Naive thymus-derived CD4-positive, alpha-beta T cell (primary cell): ENCODE data around the gene KCTD10. TPM values are rescaled to one million over a fixed set of nuclear protein-coding genes. Genes with fewer than 3 reads are reported as not detected.

ENCODE experiments used
- ATAC-seq: fragments of 150-1000 bp; cut with Tn5 transposase; 2 replicates; pipeline ENCODE4 v1.10.0; 2021; ENCODE audit warnings: mild to moderate bottlenecking, moderate library complexity
- CTCF ChIA-PET: fragments of 350-600 bp; sonication (Branson Sonifier 250); formaldehyde crosslinking; loops from one replicate; lab custom pipeline; 2021; ENCODE audit warnings: antibody characterized with exemption; lab: Charles Lee
- POLR2A ChIA-PET: fragments of 350-600 bp; sonication (Branson Sonifier 250); formaldehyde crosslinking; loops from one replicate; lab custom pipeline; 2021; ENCODE audit warnings: antibody characterized with exemption, inconsistent platforms; lab: Charles Lee
- DNase-seq, 9 donors: peaks; one replicate each; pipeline versions ENCODE4 v3.0.0 to v3.0.0-alpha.2; 2020 to 2022; ENCODE audit warnings: mixed read lengths in 1 of 9
- H3K27ac ChIP-seq: one replicate; pipeline ENCODE4 v1.7.0; 2013; ENCODE audit warnings: mild to moderate bottlenecking, low read depth, low read length, moderate library complexity
- H3K27me3 ChIP-seq, 2 donors: one replicate each; pipeline ENCODE4 v1.7.0; 2013; ENCODE audit warnings: low read length in 2 of 2, mild to moderate bottlenecking in 2 of 2, moderate library complexity in 2 of 2; ENCODE audit not compliant: control insufficient read depth in 2 of 2, insufficient read depth in 2 of 2
- H3K36me3 ChIP-seq, 3 experiments: 1 replicate in 2 of 3; 2 replicates in 1 of 3; pipeline ENCODE4 v1.7.0; 2013; ENCODE audit warnings: low read length in 3 of 3, mild to moderate bottlenecking in 3 of 3, moderate library complexity in 1 of 3; ENCODE audit not compliant: insufficient read depth in 3 of 3, control insufficient read depth in 2 of 3
- H3K4me1 ChIP-seq, 2 donors: one replicate each; pipeline ENCODE4 v1.7.0; 2013; ENCODE audit warnings: low read length in 2 of 2, mild to moderate bottlenecking in 2 of 2, moderate library complexity in 1 of 2; ENCODE audit not compliant: control insufficient read depth in 2 of 2, insufficient read depth in 2 of 2
- H3K4me3 ChIP-seq: 2 replicates; pipeline ENCODE4 v1.7.0; 2013; ENCODE audit warnings: mild to moderate bottlenecking, low read length
- H3K9me3 ChIP-seq, 3 experiments: 1 replicate in 2 of 3; 2 replicates in 1 of 3; pipeline ENCODE4 v1.7.0; 2013; ENCODE audit warnings: low read length in 3 of 3; ENCODE audit not compliant: control insufficient read depth in 2 of 3
- H3K27ac Mint-ChIP-seq, 9 donors: one replicate each; pipeline ENCODE4 v1.8.0; 2020 to 2022; ENCODE audit warnings: mixed read lengths in 9 of 9, mild to moderate bottlenecking in 8 of 9, moderate library complexity in 5 of 9, inconsistent platforms in 2 of 9
- H3K27me3 Mint-ChIP-seq, 5 donors: one replicate each; pipeline ENCODE4 v1.8.0; 2021 to 2022; ENCODE audit warnings: mixed read lengths in 5 of 5, mild to moderate bottlenecking in 1 of 5
- H3K36me3 Mint-ChIP-seq, 5 donors: one replicate each; pipeline ENCODE4 v1.8.0; 2020 to 2022; ENCODE audit warnings: mixed read lengths in 5 of 5, mild to moderate bottlenecking in 3 of 5, inconsistent platforms in 1 of 5
- H3K4me1 Mint-ChIP-seq, 7 donors: one replicate each; pipeline ENCODE4 v1.8.0; 2020 to 2022; ENCODE audit warnings: mixed read lengths in 7 of 7, mild to moderate bottlenecking in 3 of 7, inconsistent platforms in 1 of 7
- H3K4me3 Mint-ChIP-seq, 10 donors: one replicate each; pipeline ENCODE4 v1.8.0; 2020 to 2022; ENCODE audit warnings: mild to moderate bottlenecking in 10 of 10, mixed read lengths in 10 of 10, moderate library complexity in 6 of 10, inconsistent platforms in 2 of 10
- H3K9me3 Mint-ChIP-seq, 11 donors: one replicate each; pipeline ENCODE4 v1.8.0; 2020 to 2022; ENCODE audit warnings: mixed read lengths in 11 of 11, mild to moderate bottlenecking in 4 of 11, inconsistent platforms in 1 of 11, moderate library complexity in 1 of 11
- intact Hi-C, 2 donors: fragments of 100-400 bp; cut with micrococcal nuclease; formaldehyde crosslinking; loops; one replicate each; pipeline ENCODE4 v1.15.1; 2023
- polyA plus RNA-seq, 2 donors: library from polyadenylated mRNA; unstranded; fragments of 300-500 nt; fragmentation: Illumina TruSeq; gene quantifications; one replicate each; pipeline ENCODE4 v1.2.3, GENCODE V29; 2021
- total RNA-seq, 6 experiments: library from RNA in 5 of 6; stranded (reverse) in 5 of 6; gene quantifications; 1 replicate in 5 of 6; 2 replicates in 1 of 6; pipeline ENCODE4 v1.2.3 and lab custom pipeline; 2021 to 2026

KCTD10 gene
- total and polyA plus RNA-seq, 7 experiments from 2014 or later = 15.4 to 41.1 (median 28.7) TPM

GRCh38 chr12:109519787-109520186 lies 42.7 kb upstream of the KCTD10 start:
- H3K9me3 Mint-ChIP-seq = no peaks in the 10 kb centered on the region
- intact Hi-C loops = no loop called here
- H3K27me3 Mint-ChIP-seq = no peaks in the 10 kb centered on the region
- H3K4me1 Mint-ChIP-seq = peaks cover 0 to 12% (median 0%) of the 10 kb centered on the region in 7 donors
- peaks cover 0 to 86% (median 11%) of the 10 kb centered on the region in 3 experiments for H3K36me3 ChIP-seq
- H3K4me3 ChIP-seq = no peak overlapping the region
- no peaks in the 10 kb centered on the region for H3K27me3 ChIP-seq
- DNase-seq = no peak
- H3K27ac Mint-ChIP-seq = peak overlapping the region in 1 of 9 donors; percentile 59
- H3K36me3 Mint-ChIP-seq = peaks cover 14 to 77% (median 29%) of the 10 kb centered on the region in 5 donors
- POLR2A ChIA-PET = no interaction called here
- no peak overlapping the region for H3K27ac ChIP-seq
- CTCF ChIA-PET = interaction anchor here (1.1 kb wide), 1 partner anchor 255 kb away, joined by 4 read pairs; no protein-coding TSS in a partner anchor
- no peaks in the 10 kb centered on the region for H3K4me1 ChIP-seq
- no peak for ATAC-seq
- H3K4me3 Mint-ChIP-seq = no peak overlapping the region
- no peaks in the 10 kb centered on the region for H3K9me3 ChIP-seq

GRCh38 chr12:109518820-109519665 lies 41.9 kb upstream of the KCTD10 start:
- DNase-seq (peak; percentile 18 to 58 (median 41)), ATAC-seq (peak; percentile 77)
- Mint-ChIP-seq H3K4me1 (peaks cover 0 to 12% (median 0%) of the 10 kb centered on the region in 7 donors), H3K36me3 (peaks cover 14 to 81% (median 30%) of the 10 kb centered on the region in 5 donors), H3K27ac (peak overlapping the region in 4 of 9 donors; percentile 29 to 76 (median 45)), H3K4me3 (no peak overlapping the region), H3K9me3 (no peaks in the 10 kb centered on the region), H3K27me3 (no peaks in the 10 kb centered on the region)
- no peaks in the 10 kb centered on the region for H3K4me1 ChIP-seq
- CTCF ChIA-PET = interaction anchor here (0.6 to 1.1 kb wide), 5 partner anchors 11 to 330 kb away, joined by 3 to 9 read pairs (median 4); no protein-coding TSS in a partner anchor
- no peak overlapping the region for H3K4me3 ChIP-seq
- intact Hi-C loops = loop anchor here (1.0 kb wide), 3 partner anchors 194 to 361 kb away; partner anchors contain the start of genes FAM222A (in 1 of the 2) and GLTP (in 1 of the 2)
- H3K27me3 ChIP-seq = no peaks in the 10 kb centered on the region
- no peak overlapping the region for H3K27ac ChIP-seq
- POLR2A ChIA-PET = no interaction called here
- H3K9me3 ChIP-seq = no peaks in the 10 kb centered on the region
- peaks cover 5 to 85% (median 11%) of the 10 kb centered on the region in 3 experiments for H3K36me3 ChIP-seq

- ChIA-PET CTCF (interaction anchor here (0.7 kb wide), 1 partner anchor 52 kb away, joined by 3 read pairs; no protein-coding TSS in a partner anchor), POLR2A (no interaction called here)
- Histone ChIP-seq H3K27ac (no peak overlapping the region), H3K9me3 (no peaks in the 10 kb centered on the region), H3K4me1 (no peaks in the 10 kb centered on the region), H3K4me3 (no peak overlapping the region), H3K36me3 (peaks cover 11 to 85% (median 17%) of the 10 kb centered on the region in 3 experiments), H3K27me3 (no peaks in the 10 kb centered on the region)
- Mint-ChIP-seq H3K27ac (no peak overlapping the region), H3K9me3 (no peaks in the 10 kb centered on the region), H3K4me3 (no peak overlapping the region), H3K4me1 (peaks cover 0 to 6% (median 0%) of the 10 kb centered on the region in 7 donors), H3K36me3 (peaks cover 11 to 80% (median 37%) of the 10 kb centered on the region in 5 donors), H3K27me3 (no peaks in the 10 kb centered on the region)
- intact Hi-C loops = loop anchor here (1.0 kb wide), 3 partner anchors 196 to 363 kb away; partner anchors contain the start of genes FAM222A (in 1 of the 2) and GLTP (in 1 of the 2)
- ATAC-seq (no peak), DNase-seq (no peak)
These were observed 40.5 kb upstream of the KCTD10 start for GRCh38 chr12:109517619-109518018.

GRCh38 chr12:109513977-109514376 lies 36.9 kb upstream of the KCTD10 start:
- peaks cover 16 to 77% (median 37%) of the 10 kb centered on the region in 5 donors for H3K36me3 Mint-ChIP-seq
- peaks cover 0 to 6% (median 0%) of the 10 kb centered on the region in 7 donors for H3K4me1 Mint-ChIP-seq
- Histone ChIP-seq H3K27me3 (no peaks in the 10 kb centered on the region), H3K9me3 (no peaks in the 10 kb centered on the region), H3K36me3 (peaks cover 18 to 84% (median 41%) of the 10 kb centered on the region in 3 experiments), H3K4me3 (no peak overlapping the region), H3K4me1 (no peaks in the 10 kb centered on the region), H3K27ac (no peak overlapping the region)
- H3K27ac Mint-ChIP-seq = no peak overlapping the region
- no peaks in the 10 kb centered on the region for H3K27me3 Mint-ChIP-seq
- ChIA-PET POLR2A (no interaction called here), CTCF (no interaction called here)
- H3K9me3 Mint-ChIP-seq = no peaks in the 10 kb centered on the region
- DNase-seq (no peak), ATAC-seq (no peak)
- intact Hi-C loops = no loop called here
- no peak overlapping the region for H3K4me3 Mint-ChIP-seq

- no peak overlapping the region for H3K4me3 ChIP-seq
- H3K27ac Mint-ChIP-seq = peak overlapping the region in 1 of 9 donors; percentile 67
- no peaks in the 10 kb centered on the region for H3K4me1 Mint-ChIP-seq
- CTCF ChIA-PET = no interaction called here
- POLR2A ChIA-PET = no interaction called here
- H3K4me1 ChIP-seq = no peaks in the 10 kb centered on the region
- H3K4me3 Mint-ChIP-seq = no peak overlapping the region
- H3K9me3 Mint-ChIP-seq = no peaks in the 10 kb centered on the region
- peaks cover 25 to 83% (median 48%) of the 10 kb centered on the region in 3 experiments for H3K36me3 ChIP-seq
- no peak overlapping the region for H3K27ac ChIP-seq
- ATAC-seq (no peak), DNase-seq (no peak)
- no peaks in the 10 kb centered on the region for H3K27me3 Mint-ChIP-seq
- H3K27me3 ChIP-seq = no peaks in the 10 kb centered on the region
- H3K9me3 ChIP-seq = no peaks in the 10 kb centered on the region
- intact Hi-C loops = no loop called here
- peaks cover 21 to 75% (median 34%) of the 10 kb centered on the region in 5 donors for H3K36me3 Mint-ChIP-seq
These were observed 36.0 kb upstream of the KCTD10 start for GRCh38 chr12:109513051-109513450.

- DNase-seq (no peak), ATAC-seq (no peak)
- CTCF ChIA-PET = no interaction called here
- Mint-ChIP-seq H3K4me3 (no peak overlapping the region), H3K27ac (no peak overlapping the region), H3K36me3 (peaks cover 19 to 71% (median 33%) of the 10 kb centered on the region in 5 donors), H3K9me3 (no peaks in the 10 kb centered on the region), H3K27me3 (no peaks in the 10 kb centered on the region), H3K4me1 (no peaks in the 10 kb centered on the region)
- H3K27ac ChIP-seq = no peak overlapping the region
- intact Hi-C loops = no loop called here
- POLR2A ChIA-PET = no interaction called here
- no peak overlapping the region for H3K4me3 ChIP-seq
- H3K36me3 ChIP-seq = peaks cover 25 to 83% (median 50%) of the 10 kb centered on the region in 3 experiments
- no peaks in the 10 kb centered on the region for H3K27me3 ChIP-seq
- H3K4me1 ChIP-seq = no peaks in the 10 kb centered on the region
- no peaks in the 10 kb centered on the region for H3K9me3 ChIP-seq
These were observed 35.5 kb upstream of the KCTD10 start for GRCh38 chr12:109512608-109513007.
